Small intestine (tissue), 16 donors: ENCODE data around the gene C1QTNF3. TPM values are rescaled to one million over a fixed set of nuclear protein-coding genes. Genes with fewer than 3 reads are reported as not detected.
"Not testable (repeated sequence)": the region's sequence is repeated elsewhere in the genome, so short reads cannot be mapped to it uniquely, and the experiment has no call there.

Source experiments
- DNase-seq, 2 donors: peaks; one replicate each; pipeline versions ENCODE4 v3.0.0 to v3.0.0-alpha.2; 2013
- FAIRE-seq: peaks from 2 replicates; lab custom pipeline; 2012; peaks lifted over from hg19 to GRCh38; lab: Jason Lieb, UNC
- H3K27ac ChIP-seq, 3 donors: one replicate each; pipeline ENCODE4 v1.5.1; 2013; ENCODE audit warnings: low read length in 2 of 3, mild to moderate bottlenecking in 2 of 3, control low read depth in 1 of 3, inconsistent platforms in 1 of 3, low read depth in 1 of 3, moderate library complexity in 1 of 3
- H3K27me3 ChIP-seq, 3 donors: one replicate each; pipeline ENCODE4 v1.6.1; 2013; ENCODE audit warnings: low read length in 3 of 3, inconsistent platforms in 1 of 3; ENCODE audit not compliant: control insufficient read depth in 3 of 3, insufficient read depth in 3 of 3
- H3K36me3 ChIP-seq, 3 donors: one replicate each; pipeline ENCODE4 v1.6.1; 2013; ENCODE audit warnings: low read length in 3 of 3, inconsistent platforms in 1 of 3, low read depth in 1 of 3, mild to moderate bottlenecking in 1 of 3, moderate library complexity in 1 of 3; ENCODE audit not compliant: control insufficient read depth in 3 of 3, insufficient read depth in 2 of 3
- H3K4me1 ChIP-seq, 3 donors: one replicate each; pipeline ENCODE4 v1.6.1; 2013; ENCODE audit warnings: low read length in 2 of 3, inconsistent platforms in 1 of 3, low read depth in 1 of 3, mild to moderate bottlenecking in 1 of 3, moderate library complexity in 1 of 3; ENCODE audit not compliant: control insufficient read depth in 3 of 3, insufficient read depth in 2 of 3
- H3K4me3 ChIP-seq, 3 donors: one replicate each; pipeline ENCODE4 v1.5.1; 2013; ENCODE audit warnings: low read length in 3 of 3, control low read depth in 1 of 3, inconsistent platforms in 1 of 3, low read depth in 1 of 3, mild to moderate bottlenecking in 1 of 3, moderate library complexity in 1 of 3
- H3K9me3 ChIP-seq, 2 donors: one replicate each; pipeline ENCODE4 v1.6.1; 2013; ENCODE audit warnings: low read depth in 1 of 2, low read length in 1 of 2; ENCODE audit not compliant: control insufficient read depth in 2 of 2, insufficient read depth in 1 of 2
- WGBS, 3 donors: extraction: QIAGEN DNeasy Blood & Tissue Kit; methylation state at CpG; one replicate each; pipeline ENCODE4 v1.1.7; 2013; 5-methylcytosine and 5-hydroxymethylcytosine counted together
- long read RNA-seq, 10 donors: transcript quantifications; one replicate each; lab custom pipeline, GENCODE V29; 2026
- polyA plus RNA-seq, 4 donors: library from polyadenylated mRNA; stranded (reverse) in 3 of 4; unstranded in 1 of 4; fragments of 200-250 nt in 3 of 4; fragments of 120-200 nt in 1 of 4; gene quantifications; one replicate each; pipeline versions ENCODE4 v1.2.1 to v1.2.3, GENCODE V29; 2013
- donor health status: healthy with polysubstance abuse.
- donor health status: control.
- donor health status: control.
- donor health status: Bipolar disorder and iron deficiency.
- donor health status: healthy.

C1QTNF3 gene, protein sequence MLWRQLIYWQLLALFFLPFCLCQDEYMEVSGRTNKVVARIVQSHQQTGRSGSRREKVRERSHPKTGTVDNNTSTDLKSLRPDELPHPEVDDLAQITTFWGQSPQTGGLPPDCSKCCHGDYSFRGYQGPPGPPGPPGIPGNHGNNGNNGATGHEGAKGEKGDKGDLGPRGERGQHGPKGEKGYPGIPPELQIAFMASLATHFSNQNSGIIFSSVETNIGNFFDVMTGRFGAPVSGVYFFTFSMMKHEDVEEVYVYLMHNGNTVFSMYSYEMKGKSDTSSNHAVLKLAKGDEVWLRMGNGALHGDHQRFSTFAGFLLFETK
- polyA plus RNA-seq, result 10 to 100 TPM in 1 of 4 donors, 1 to 10 TPM in 2, under 1 TPM in 1; 0.54 to 47.0 (median 3.5) TPM
- long read RNA-seq, donor 1, transcript C1QTNF3-201 (6 exons, 1,959 nt), result major isoform, 19 of 40 reads
- long read RNA-seq, donor 1, transcript C1QTNF3-202 (6 exons, 2,802 nt), result minor isoform, 14 of 40 reads
- long read RNA-seq, donor 1, transcript C1QTNF3-206 (3 exons, 1,393 nt), result minor isoform, 5 of 40 reads
- long read RNA-seq, donor 1, partial matches to known transcripts, result 0 of 40 reads
- long read RNA-seq, donor 1, other reads (novel, unspliced or antisense), result 0 of 40 reads
- long read RNA-seq, donor 2, partial matches to known transcripts, result 0 of 7 reads
- long read RNA-seq, donor 2, other reads (novel, unspliced or antisense), result 0 of 7 reads
- long read RNA-seq, donor 3, transcript C1QTNF3-201 (6 exons, 1,959 nt), result major isoform, 6 of 10 reads
- long read RNA-seq, donor 3, partial matches to known transcripts, result 0 of 10 reads
- long read RNA-seq, donor 3, other reads (novel, unspliced or antisense), result 0 of 10 reads
- long read RNA-seq, donor 4, partial matches to known transcripts, result 0 of 2 reads
- long read RNA-seq, donor 4, other reads (novel, unspliced or antisense), result 0 of 2 reads
- long read RNA-seq, donor 5, partial matches to known transcripts, result 0 of 7 reads
- long read RNA-seq, donor 5, other reads (novel, unspliced or antisense), result 0 of 7 reads
- long read RNA-seq, donor 6, partial matches to known transcripts, result 0 of 4 reads
- long read RNA-seq, donor 6, other reads (novel, unspliced or antisense), result 0 of 4 reads
- long read RNA-seq, donor 7, partial matches to known transcripts, result 0 of 1 reads
- long read RNA-seq, donor 7, other reads (novel, unspliced or antisense), result 0 of 1 reads
- long read RNA-seq, donor 8, partial matches to known transcripts, result 0 of 2 reads
- long read RNA-seq, donor 8, other reads (novel, unspliced or antisense), result 0 of 2 reads
- long read RNA-seq, donor 9, result 0 reads
- long read RNA-seq, donor 10, transcript C1QTNF3-201 (6 exons, 1,959 nt), result major isoform, 12 of 14 reads
- long read RNA-seq, donor 10, partial matches to known transcripts, result 0 of 14 reads
- long read RNA-seq, donor 10, other reads (novel, unspliced or antisense), result 0 of 14 reads

GRCh38 chr5:34043099-34043876, at the start of gene C1QTNF3:
Gene C1QTNF3, minus strand, starts transcription at chr5:34043213. Its CDS starts 88 bp downstream, at chr5:34043125.
- no peaks in the 10 kb centered on the region for H3K27me3 ChIP-seq
- H3K4me3 ChIP-seq, result peak within 1 kb of the TSS in 1 of 3 donors; percentile 27
- DNase-seq, result no peak
- no peak within 1 kb of the TSS for H3K27ac ChIP-seq
- WGBS, 3 donors, result 51 to 82% (median 72%) methylated on average over 10 of the region's 10 CpGs
- H3K4me1 ChIP-seq, result no peaks in the 10 kb centered on the region
- peaks cover 0 to 3% (median 0%) of the 10 kb centered on the region in 3 donors for H3K36me3 ChIP-seq
- FAIRE-seq, result no peak
- no peaks in the 10 kb centered on the region for H3K9me3 ChIP-seq

- DNase-seq, FAIRE-seq: not testable (repeated sequence)
- 90 to 92% (median 91%) methylated on average over 7 of the region's 7 CpGs for WGBS, 3 donors
Observed at GRCh38 chr5:34091039-34091438, 48.0 kb upstream of the C1QTNF3 start.

GRCh38 chr5:34089802-34090201, 46.8 kb upstream of the C1QTNF3 start:
- H3K9me3 ChIP-seq, H3K36me3 ChIP-seq, DNase-seq, H3K27me3 ChIP-seq, H3K27ac ChIP-seq, H3K4me1 ChIP-seq, FAIRE-seq, H3K4me3 ChIP-seq: not testable (repeated sequence)
- WGBS, 3 donors, result 84 to 89% (median 88%) methylated on average over 2 of the region's 3 CpGs

More at GRCh38 chr5:34091039-34091438, 48.0 kb upstream of the C1QTNF3 start:
- not testable (repeated sequence) for H3K9me3 ChIP-seq, H3K4me3 ChIP-seq, H3K27ac ChIP-seq, H3K4me1 ChIP-seq, H3K27me3 ChIP-seq, H3K36me3 ChIP-seq

GRCh38 chr5:34087728-34088127, 44.7 kb upstream of the C1QTNF3 start:
- not testable (repeated sequence) for FAIRE-seq, H3K4me3 ChIP-seq, H3K27ac ChIP-seq, H3K9me3 ChIP-seq, DNase-seq, H3K36me3 ChIP-seq, H3K4me1 ChIP-seq, H3K27me3 ChIP-seq
- 68 to 85% (median 69%) methylated on average over 2 of the region's 3 CpGs for WGBS, 3 donors

- H3K36me3 ChIP-seq, FAIRE-seq, H3K4me1 ChIP-seq, H3K27me3 ChIP-seq, H3K27ac ChIP-seq, H3K4me3 ChIP-seq, H3K9me3 ChIP-seq: not testable (repeated sequence)
- WGBS, 3 donors, result 38 to 62% (median 47%) methylated on average over 4 of the region's 4 CpGs
- DNase-seq, result peak in 1 of 2 donors; percentile 6
Observed at GRCh38 chr5:34083898-34084297, 40.9 kb upstream of the C1QTNF3 start.

GRCh38 chr5:34079505-34079904, 36.5 kb upstream of the C1QTNF3 start:
- FAIRE-seq, H3K4me1 ChIP-seq, H3K27me3 ChIP-seq, DNase-seq, H3K36me3 ChIP-seq, H3K27ac ChIP-seq, H3K9me3 ChIP-seq, H3K4me3 ChIP-seq: not testable (repeated sequence)
- 96 to 98% (median 97%) methylated on average over 2 of the region's 2 CpGs for WGBS, 3 donors

- H3K4me3 ChIP-seq, DNase-seq, H3K27me3 ChIP-seq, H3K36me3 ChIP-seq, H3K4me1 ChIP-seq, H3K9me3 ChIP-seq, FAIRE-seq, H3K27ac ChIP-seq: not testable (repeated sequence)
- 90 to 100% (median 97%) methylated on average over 2 of the region's 2 CpGs for WGBS, 3 donors
Observed at GRCh38 chr5:34077636-34078035, 34.6 kb upstream of the C1QTNF3 start.
